Fibroblast of skin of back (primary cell): ENCODE results near the gene DPM3.

ENCODE experiments used
- DNase-seq: peaks from one replicate; pipeline ENCODE4 v3.0.0-alpha.2; 2013

The DPM3 gene

GRCh38 chr1:155092131-155092530 is 48.2 kb downstream of the DPM3 start:
- DNase-seq, result no peak

GRCh38 chr1:155091071-155092051 is 49.0 kb downstream of the DPM3 start:
- DNase-seq, result peak; percentile 65
